Common myeloid progenitor, CD34-positive (primary cell): Measurements from ENCODE around the gene CTNNA2.

ENCODE experiments used
- CTCF ChIA-PET: fragments of 350-600 bp; sonication (Branson Sonifier 250); formaldehyde crosslinking; loops from one replicate; lab custom pipeline; 2021; ENCODE audit warnings: antibody characterized with exemption; lab: Charles Lee
- POLR2A ChIA-PET: fragments of 350-600 bp; sonication (Branson Sonifier 250); formaldehyde crosslinking; loops from one replicate; lab custom pipeline; 2021; ENCODE audit warnings: antibody characterized with exemption; lab: Charles Lee
- DNase-seq, 3 donors: peaks; one replicate each; pipeline versions ENCODE4 v3.0.0 to v3.0.0-alpha.2; 2013
- H3K27ac ChIP-seq, 2 experiments: 1 replicate in 1 of 2; 2 replicates in 1 of 2; pipeline ENCODE4 v1.7.0; 2013; ENCODE audit warnings: inconsistent platforms in 2 of 2, low read length in 2 of 2, mild to moderate bottlenecking in 2 of 2, low read depth in 1 of 2, moderate library complexity in 1 of 2; ENCODE audit not compliant: severe bottlenecking in 2 of 2, insufficient read depth in 1 of 2, poor library complexity in 1 of 2
- H3K27me3 ChIP-seq, 5 experiments: replicated peaks in 2 of 5; 1 replicate in 3 of 5; 2 replicates in 2 of 5; pipeline versions ENCODE4 v1.6.1 to v1.7.0; 2013; ENCODE audit warnings: low read length in 4 of 5, mild to moderate bottlenecking in 2 of 5, moderate library complexity in 2 of 5, inconsistent platforms in 1 of 5; ENCODE audit not compliant: insufficient read depth in 5 of 5, control insufficient read depth in 4 of 5
- H3K36me3 ChIP-seq, 4 experiments: 1 replicate in 2 of 4; 2 replicates in 2 of 4; pipeline versions ENCODE4 v1.6.1 to v1.7.0; 2013; ENCODE audit warnings: low read length in 3 of 4, control low read depth in 1 of 4, mild to moderate bottlenecking in 1 of 4; ENCODE audit not compliant: control insufficient read depth in 4 of 4, insufficient read depth in 4 of 4
- H3K4me1 ChIP-seq, 4 experiments: 1 replicate in 3 of 4; 2 replicates in 1 of 4; pipeline versions ENCODE4 v1.6.1 to v1.7.1; 2013; ENCODE audit warnings: low read length in 3 of 4, mild to moderate bottlenecking in 3 of 4, control low read depth in 1 of 4, inconsistent platforms in 1 of 4, moderate library complexity in 1 of 4; ENCODE audit not compliant: control insufficient read depth in 4 of 4, insufficient read depth in 4 of 4; ENCODE audit errors: control extremely low read depth in 1 of 4
- H3K4me3 ChIP-seq, 7 experiments: 1 replicate in 4 of 7; 2 replicates in 3 of 7; pipeline versions ENCODE4 v1.5.1 to v1.7.0; 2013; ENCODE audit warnings: mild to moderate bottlenecking in 7 of 7, low read length in 6 of 7, moderate library complexity in 6 of 7, inconsistent platforms in 2 of 7, low read depth in 2 of 7, control low read depth in 1 of 7; ENCODE audit not compliant: insufficient read depth in 4 of 7, control insufficient read depth in 1 of 7; ENCODE audit errors: extremely low read depth in 1 of 7
- H3K9me3 ChIP-seq, 5 experiments: 1 replicate in 4 of 5; 2 replicates in 1 of 5; pipeline versions ENCODE4 v1.6.1 to v1.7.1; 2013; ENCODE audit warnings: low read length in 4 of 5, mild to moderate bottlenecking in 2 of 5, inconsistent platforms in 1 of 5, low read depth in 1 of 5, moderate library complexity in 1 of 5; ENCODE audit not compliant: control insufficient read depth in 4 of 5, insufficient read depth in 2 of 5; ENCODE audit errors: control extremely low read depth in 1 of 5
- WGBS: methylation state at CpG from one replicate; pipeline ENCODE4 v1.1.5; 2013; ENCODE audit not compliant: insufficient coverage; 5-methylcytosine and 5-hydroxymethylcytosine counted together

The CTNNA2 gene

DNA sequence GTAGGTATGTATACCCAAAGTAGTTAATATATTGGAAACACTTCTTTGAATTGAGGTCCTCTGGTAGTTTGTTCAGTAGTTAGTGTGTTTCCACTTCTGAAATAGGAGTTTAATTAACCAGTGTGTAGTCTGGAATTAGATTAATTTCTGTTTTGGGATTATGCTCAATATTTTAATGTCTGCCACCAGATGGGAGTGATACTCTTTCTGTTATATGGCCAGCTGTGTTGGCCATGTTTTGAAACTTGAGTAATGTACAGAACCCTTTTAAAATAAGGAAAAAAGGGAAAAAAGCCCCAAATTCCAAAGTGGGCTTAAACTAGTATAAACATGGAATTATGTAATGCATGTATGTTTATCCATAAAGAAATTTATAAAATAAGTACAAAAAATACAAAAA is 147.7 kb downstream of the CTNNA2 start:
- no peak for DNase-seq
- H3K36me3 ChIP-seq = no peaks in the 10 kb centered on the region
- H3K27ac ChIP-seq = no peak overlapping the region
- ChIA-PET POLR2A (no interaction called here), CTCF (no interaction called here)
- no peaks in the 10 kb centered on the region for H3K27me3 ChIP-seq
- no peaks in the 10 kb centered on the region for H3K9me3 ChIP-seq
- H3K4me1 ChIP-seq = no peaks in the 10 kb centered on the region
- no peak overlapping the region for H3K4me3 ChIP-seq

DNA sequence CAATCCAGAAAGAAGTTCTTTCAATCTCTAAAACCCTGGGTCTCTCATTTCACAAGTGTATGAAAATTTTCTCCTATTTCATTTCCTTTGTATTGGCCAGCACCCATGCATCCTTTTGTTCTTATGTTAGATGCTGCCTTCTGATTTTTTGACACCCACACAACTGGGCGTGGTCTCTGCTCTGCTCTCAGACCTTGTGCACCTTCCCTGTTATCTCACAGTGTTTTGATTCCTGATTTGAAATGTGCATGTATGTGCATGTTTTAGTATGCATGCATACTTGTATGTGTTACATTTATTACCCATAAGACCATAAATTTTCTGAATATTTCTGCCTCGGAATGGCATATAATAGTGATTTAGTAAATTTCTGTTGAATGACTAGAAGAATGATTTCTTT is 152.2 kb downstream of the CTNNA2 start:
- Histone ChIP-seq H3K9me3 (no peaks in the 10 kb centered on the region), H3K27ac (no peak overlapping the region), H3K27me3 (no peaks in the 10 kb centered on the region), H3K4me1 (no peaks in the 10 kb centered on the region), H3K36me3 (no peaks in the 10 kb centered on the region), H3K4me3 (no peak overlapping the region)
- WGBS = no CpG with 5 or more reads among the region's 2 CpGs
- DNase-seq = no peak
- CTCF ChIA-PET = no interaction called here
- POLR2A ChIA-PET = no interaction called here

DNA sequence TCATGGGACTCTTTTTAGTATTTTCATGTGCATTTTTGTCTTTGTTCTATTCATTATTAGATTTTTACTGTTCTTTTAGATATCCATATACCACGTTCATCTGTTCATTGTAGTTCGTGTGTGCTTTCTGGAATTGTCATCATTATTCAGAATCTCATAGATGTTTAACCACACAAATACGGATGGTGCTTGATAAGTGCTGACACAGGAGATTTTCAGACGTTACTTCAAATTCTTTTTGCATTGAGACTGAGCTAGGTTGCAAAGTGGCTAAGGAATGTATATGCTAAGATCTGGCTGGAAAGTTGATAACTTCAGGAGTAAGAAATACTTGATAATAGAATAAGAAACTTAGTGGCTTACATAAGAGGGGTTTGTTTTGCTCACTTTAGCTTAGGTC is 153.6 kb downstream of the CTNNA2 start:
- POLR2A ChIA-PET = no interaction called here
- DNase-seq = no peak
- no peaks in the 10 kb centered on the region for H3K9me3 ChIP-seq
- no peak overlapping the region for H3K27ac ChIP-seq
- no peak overlapping the region for H3K4me3 ChIP-seq
- H3K36me3 ChIP-seq = no peaks in the 10 kb centered on the region
- no peaks in the 10 kb centered on the region for H3K27me3 ChIP-seq
- CTCF ChIA-PET = no interaction called here
- WGBS = no CpG with 5 or more reads among the region's 4 CpGs
- H3K4me1 ChIP-seq = no peaks in the 10 kb centered on the region

DNA sequence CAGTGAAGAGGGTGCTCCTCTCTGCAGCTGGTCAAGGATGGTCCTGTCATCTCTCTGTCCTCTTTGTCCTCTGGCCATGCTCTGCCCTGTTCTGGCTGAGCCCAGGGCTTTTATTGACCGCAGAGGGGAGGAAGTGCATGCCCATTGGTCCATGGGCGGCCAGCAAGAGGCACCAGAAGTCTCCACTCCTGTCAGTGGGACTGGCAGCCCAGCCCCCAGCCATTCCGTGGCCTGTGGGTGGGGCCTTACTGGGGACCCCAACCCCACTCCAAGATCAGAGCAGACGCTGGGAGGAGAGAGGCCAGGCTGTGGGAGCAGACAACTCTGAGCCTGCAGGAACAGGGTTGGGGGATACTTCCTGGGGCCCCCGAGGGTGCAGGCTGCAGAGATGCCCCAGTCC is 156.9 kb downstream of the CTNNA2 start:
- Histone ChIP-seq H3K27me3 (no peaks in the 10 kb centered on the region), H3K27ac (no peak overlapping the region), H3K4me3 (no peak overlapping the region), H3K36me3 (no peaks in the 10 kb centered on the region), H3K9me3 (no peaks in the 10 kb centered on the region), H3K4me1 (no peaks in the 10 kb centered on the region)
- no peak for DNase-seq
- ChIA-PET POLR2A (no interaction called here), CTCF (no interaction called here)
- WGBS = 96% methylated on average over 4 of the region's 5 CpGs

DNA sequence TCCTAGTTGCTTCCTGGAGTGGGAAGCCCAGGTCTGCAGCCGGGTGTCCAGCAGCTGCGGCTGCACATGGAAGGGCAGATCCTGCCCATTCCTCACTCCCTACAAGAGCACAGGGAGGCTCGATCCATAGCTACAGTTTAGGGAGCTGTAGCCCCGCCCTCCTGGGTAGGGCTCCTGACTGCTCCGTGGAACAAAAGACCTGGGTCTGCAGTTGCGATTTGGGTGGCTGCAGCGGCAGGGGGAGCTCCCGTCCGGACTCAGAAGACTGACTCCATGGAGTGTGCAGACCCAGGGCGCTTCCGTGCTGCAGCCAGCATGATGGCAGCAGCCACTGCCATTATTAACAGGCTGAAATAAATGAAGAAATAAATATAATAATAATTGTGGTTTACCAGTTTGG is 157.3 kb downstream of the CTNNA2 start:
- ChIA-PET CTCF (no interaction called here), POLR2A (no interaction called here)
- WGBS = 94% methylated on average over 9 of the region's 11 CpGs

DNA sequence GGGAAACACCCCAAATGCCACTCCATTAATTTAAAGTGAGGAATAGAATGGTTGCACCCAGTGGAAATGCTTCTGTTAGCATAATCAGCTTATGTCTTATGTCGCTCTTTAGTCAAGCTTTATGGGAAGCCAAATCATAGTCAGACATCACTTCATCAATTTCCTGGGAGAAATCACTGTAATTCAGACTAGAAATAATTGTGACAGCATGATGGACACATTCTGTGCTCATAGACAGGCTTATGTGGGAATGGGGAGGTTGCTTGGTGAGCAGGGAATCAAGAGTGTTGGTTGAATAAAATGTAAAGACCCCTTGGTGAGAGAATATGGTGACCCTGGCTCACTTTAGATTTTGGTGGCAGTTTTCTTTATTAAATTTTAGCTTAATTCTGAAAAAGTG is 174.0 kb downstream of the CTNNA2 start:
- no peaks in the 10 kb centered on the region for H3K9me3 ChIP-seq
- H3K4me1 ChIP-seq = no peaks in the 10 kb centered on the region

More for the DNA sequence above, 157.3 kb downstream of the CTNNA2 start:
- Histone ChIP-seq H3K27ac (no peak overlapping the region), H3K27me3 (no peaks in the 10 kb centered on the region), H3K4me3 (no peak overlapping the region), H3K9me3 (no peaks in the 10 kb centered on the region), H3K36me3 (no peaks in the 10 kb centered on the region), H3K4me1 (no peaks in the 10 kb centered on the region)
- DNase-seq = no peak

DNA sequence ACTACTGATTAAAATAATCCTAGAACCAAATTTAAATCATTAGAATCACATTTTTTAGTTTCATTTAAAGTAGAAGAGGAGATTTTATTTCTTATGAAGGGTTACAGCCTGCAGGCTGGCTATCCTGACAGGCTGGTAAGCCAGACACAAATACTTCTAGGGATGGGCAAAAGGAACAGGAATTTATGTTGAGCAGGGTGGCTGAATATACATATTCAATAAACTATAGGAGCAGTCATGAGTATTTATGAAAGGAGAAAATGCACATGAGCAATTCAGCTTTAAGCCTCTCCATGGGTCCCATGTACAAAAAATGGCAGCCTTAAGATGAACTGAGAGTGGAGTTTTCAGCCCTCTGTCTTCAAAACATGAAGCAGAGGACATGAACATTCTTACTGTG is 182.4 kb downstream of the CTNNA2 start:
- no peaks in the 10 kb centered on the region for H3K27me3 ChIP-seq
- H3K4me3 ChIP-seq = no peak overlapping the region
- DNase-seq = no peak
- no peak overlapping the region for H3K27ac ChIP-seq
- peaks cover 0 to 2% (median 0%) of the 10 kb centered on the region in 5 experiments for H3K9me3 ChIP-seq
- CTCF ChIA-PET = no interaction called here
- POLR2A ChIA-PET = no interaction called here
- no peaks in the 10 kb centered on the region for H3K36me3 ChIP-seq
- no peaks in the 10 kb centered on the region for H3K4me1 ChIP-seq

More for the DNA sequence above, 174.0 kb downstream of the CTNNA2 start:
- WGBS = no CpG with 5 or more reads among the region's 1 CpG
- H3K27me3 ChIP-seq = no peaks in the 10 kb centered on the region
- no peak overlapping the region for H3K4me3 ChIP-seq
- no peak for DNase-seq
- no peaks in the 10 kb centered on the region for H3K36me3 ChIP-seq
- POLR2A ChIA-PET = no interaction called here
- CTCF ChIA-PET = no interaction called here
- H3K27ac ChIP-seq = no peak overlapping the region
